PC-3 (cell line): ENCODE data around the gene PLCZ1. TPM values are rescaled to one million over a fixed set of nuclear protein-coding genes. Genes with fewer than 3 reads are reported as not detected.
A peak's percentile ranks its signal among the peaks of the same experiment; 100 is the strongest.
"Not testable (repeated sequence)": the region's sequence is repeated elsewhere in the genome, so short reads cannot be mapped to it uniquely, and the experiment has no call there.

Experiments
- ATAC-seq: fragments of 200-7000 bp; cut with Tn5 transposase; 2 replicates; pipeline ENCODE4 v1.9.1; 2020; ENCODE audit warnings: mild to moderate bottlenecking, moderate library complexity
- BruUV-seq: library from RNA; stranded (reverse); fragments of 400-500 nt; replicated peaks from 2 replicates; lab custom pipeline; 2021; lab: Mats Ljungman, UMichigan
- CTCF ChIA-PET: fragments of 300-600 bp; sonication (Branson Sonifier 250); formaldehyde crosslinking; loops from one replicate; lab custom pipeline; 2022; ENCODE audit warnings: antibody characterized with exemption; lab: Charles Lee
- POLR2A ChIA-PET: fragments of 300-600 bp; sonication (Branson Sonifier 250); formaldehyde crosslinking; loops from one replicate; lab custom pipeline; 2022; ENCODE audit warnings: antibody characterized with exemption; ENCODE audit not compliant: unreplicated experiment; lab: Charles Lee
- DNase-seq: peaks from one replicate; pipeline ENCODE4 v3.0.0-alpha.2; 2015
- H2AFZ ChIP-seq: fragments of 300-600 bp; sonication (generic); 2 replicates; pipeline ENCODE4 v1.6.0; 2016; ENCODE audit warnings: antibody characterized with exemption, low read length
- H3F3A ChIP-seq: fragments of 300-600 bp; sonication (generic); one replicate; pipeline ENCODE4 v1.6.0; 2017; ENCODE audit warnings: antibody characterized with exemption, low read length, control low read depth, mild to moderate bottlenecking; ENCODE audit not compliant: unreplicated experiment
- H3K27ac ChIP-seq: fragments of 300-600 bp; sonication (generic); 2 replicates; pipeline ENCODE4 v1.5.1; 2016; ENCODE audit warnings: mild to moderate bottlenecking, low read length
- H3K27me3 ChIP-seq: fragments of 300-600 bp; sonication (generic); 2 replicates; pipeline ENCODE4 v1.6.1; 2016; ENCODE audit warnings: low read length, mixed read lengths
- H3K36me3 ChIP-seq: fragments of 300-600 bp; sonication (generic); 2 replicates; pipeline ENCODE4 v1.6.1; 2016; ENCODE audit warnings: low read depth, mixed run types, low read length, mixed read lengths
- H3K4me1 ChIP-seq: fragments of 300-600 bp; sonication (generic); 2 replicates; pipeline ENCODE4 v1.5.1; 2016; ENCODE audit warnings: low read length; ENCODE audit not compliant: insufficient read depth
- H3K4me2 ChIP-seq: fragments of 300-600 bp; sonication (generic); 2 replicates; pipeline ENCODE4 v1.6.0; 2016; ENCODE audit warnings: low read length
- H3K4me3 ChIP-seq: fragments of 300-600 bp; sonication (generic); 2 replicates; pipeline ENCODE4 v1.5.1; 2016; ENCODE audit warnings: mild to moderate bottlenecking, low read length, mixed read lengths
- H3K79me2 ChIP-seq: fragments of 300-600 bp; sonication (generic); 2 replicates; pipeline ENCODE4 v1.6.1; 2017; ENCODE audit warnings: low read length, mixed read lengths
- H3K9ac ChIP-seq: fragments of 300-600 bp; sonication (generic); 2 replicates; pipeline ENCODE4 v1.6.0; 2016; ENCODE audit warnings: mild to moderate bottlenecking, low read length
- H3K9me2 ChIP-seq: fragments of 300-600 bp; sonication (generic); replicated peaks from 2 replicates; pipeline ENCODE4 v1.6.1; 2016; ENCODE audit warnings: mixed run types, low read length, mixed read lengths
- H3K9me3 ChIP-seq: fragments of 300-600 bp; sonication (generic); 2 replicates; pipeline ENCODE4 v1.6.1; 2016; ENCODE audit warnings: low read length, mixed read lengths
- H4K20me1 ChIP-seq: fragments of 300-600 bp; sonication (generic); 2 replicates; pipeline ENCODE4 v1.6.1; 2016; ENCODE audit warnings: low read length, mixed read lengths
- EZH2 ChIP-seq: fragments of 300-600 bp; sonication (generic); IDR thresholded peaks from one replicate; pipeline ENCODE4 v1.6.1; 2017; ENCODE audit warnings: antibody characterized with exemption, mild to moderate bottlenecking, low read length; ENCODE audit not compliant: unreplicated experiment
- EZH2phosphoT487 ChIP-seq: fragments of 300-600 bp; sonication (generic); IDR thresholded peaks from 2 replicates; pipeline ENCODE4 v1.6.1; 2018; ENCODE audit warnings: mild to moderate bottlenecking, antibody characterized with exemption, low read length, borderline replicate concordance
- intact Hi-C: fragments of 100-400 bp; cut with micrococcal nuclease; formaldehyde crosslinking; loops from 2 replicates; pipeline ENCODE4 v1.9.0; 2023
- total RNA-seq: library from RNA; depleted of rRNA; stranded (reverse); fragments of >200 nt; gene quantifications from 2 replicates; pipeline ENCODE4 v1.2.3, GENCODE V29; 2014
- TF ChIP-seq, protein P1 (sequence below): fragments of 300-600 bp; sonication (generic); conservative IDR thresholded peaks from 2 replicates; pipeline ENCODE4 v1.5.1; 2017; ENCODE audit warnings: antibody characterized with exemption, low read depth, mild to moderate bottlenecking, low read length

The PLCZ1 gene
- total RNA-seq, 1 experiment from 2014 or later: not detected

DNA sequence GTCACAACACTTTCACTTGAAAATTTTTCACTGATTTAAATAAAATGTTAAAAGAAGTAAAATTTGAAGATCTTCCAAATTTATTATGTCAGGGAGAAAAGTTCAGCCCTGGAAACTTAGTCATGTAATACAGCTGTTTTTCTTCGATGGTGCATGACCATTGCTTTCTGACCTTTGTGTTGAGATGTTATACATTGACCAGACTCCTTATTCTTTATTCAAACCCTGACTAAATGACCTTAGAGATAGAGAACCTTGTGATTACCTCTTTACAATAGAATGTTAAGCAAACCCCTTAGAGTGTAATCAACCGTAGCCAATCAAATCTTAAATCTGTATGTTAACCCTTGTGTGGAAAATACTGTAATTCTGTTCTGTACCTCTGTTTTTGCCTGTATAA lies 34.5 kb downstream of the PLCZ1 start:
- POLR2A ChIA-PET: no interaction called here
- CTCF ChIA-PET: no interaction called here

DNA sequence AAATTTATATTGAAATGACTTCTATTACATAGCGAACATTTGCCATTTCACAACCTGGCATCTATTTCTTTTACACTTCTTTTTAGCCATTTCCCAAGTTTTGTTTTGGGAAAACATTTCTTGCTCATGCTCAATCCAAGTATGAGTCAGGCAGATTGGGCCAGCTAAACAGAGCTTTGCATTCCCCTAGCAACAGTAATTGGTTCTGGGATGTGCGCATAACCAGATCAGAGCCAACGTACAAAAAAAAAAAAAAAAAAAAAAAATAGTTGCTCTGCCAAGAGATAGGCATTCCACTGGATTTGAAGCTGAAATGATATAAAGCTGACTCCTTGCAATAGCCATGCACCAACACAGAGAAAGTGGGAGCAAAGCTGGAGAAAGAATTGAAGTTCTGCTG lies 37.5 kb downstream of the PLCZ1 start:
- peaks cover 12% of the 10 kb centered on the region for H3K4me1 ChIP-seq
- no peak overlapping the region for H3K27ac ChIP-seq
- no peaks in the 10 kb centered on the region for H4K20me1 ChIP-seq
- no peaks in the 10 kb centered on the region for H3K9me2 ChIP-seq
- BruUV-seq: no TSS peak
- POLR2A ChIA-PET: no interaction called here
- no peak overlapping the region for H3K4me3 ChIP-seq
- no peak for ATAC-seq
- H3K36me3 ChIP-seq: no peaks in the 10 kb centered on the region
- H3K4me2 ChIP-seq: no peak overlapping the region
- CTCF ChIA-PET: no interaction called here
- intact Hi-C loops: no loop called here
- TF ChIP-seq, protein P1, sequence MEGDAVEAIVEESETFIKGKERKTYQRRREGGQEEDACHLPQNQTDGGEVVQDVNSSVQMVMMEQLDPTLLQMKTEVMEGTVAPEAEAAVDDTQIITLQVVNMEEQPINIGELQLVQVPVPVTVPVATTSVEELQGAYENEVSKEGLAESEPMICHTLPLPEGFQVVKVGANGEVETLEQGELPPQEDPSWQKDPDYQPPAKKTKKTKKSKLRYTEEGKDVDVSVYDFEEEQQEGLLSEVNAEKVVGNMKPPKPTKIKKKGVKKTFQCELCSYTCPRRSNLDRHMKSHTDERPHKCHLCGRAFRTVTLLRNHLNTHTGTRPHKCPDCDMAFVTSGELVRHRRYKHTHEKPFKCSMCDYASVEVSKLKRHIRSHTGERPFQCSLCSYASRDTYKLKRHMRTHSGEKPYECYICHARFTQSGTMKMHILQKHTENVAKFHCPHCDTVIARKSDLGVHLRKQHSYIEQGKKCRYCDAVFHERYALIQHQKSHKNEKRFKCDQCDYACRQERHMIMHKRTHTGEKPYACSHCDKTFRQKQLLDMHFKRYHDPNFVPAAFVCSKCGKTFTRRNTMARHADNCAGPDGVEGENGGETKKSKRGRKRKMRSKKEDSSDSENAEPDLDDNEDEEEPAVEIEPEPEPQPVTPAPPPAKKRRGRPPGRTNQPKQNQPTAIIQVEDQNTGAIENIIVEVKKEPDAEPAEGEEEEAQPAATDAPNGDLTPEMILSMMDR: no peak
- TF ChIP-seq EZH2phosphoT487 (no peak), EZH2 (no peak)
- H3K9me3 ChIP-seq: no peaks in the 10 kb centered on the region
- no peak overlapping the region for H2AFZ ChIP-seq
- H3K79me2 ChIP-seq: no peaks in the 10 kb centered on the region
- H3K9ac ChIP-seq: no peak overlapping the region
- H3K27me3 ChIP-seq: no peaks in the 10 kb centered on the region
- H3F3A ChIP-seq: no peaks in the 10 kb centered on the region
- no peak for DNase-seq

More for the DNA sequence above, 34.5 kb downstream of the PLCZ1 start:
- Histone ChIP-seq H3K36me3 (no peaks in the 10 kb centered on the region), H3K9me2 (no peaks in the 10 kb centered on the region), H3F3A (no peaks in the 10 kb centered on the region), H3K4me2 (no peak overlapping the region), H3K79me2 (no peaks in the 10 kb centered on the region), H3K4me3 (no peak overlapping the region), H3K27me3 (no peaks in the 10 kb centered on the region), H2AFZ (no peak overlapping the region), H4K20me1 (no peaks in the 10 kb centered on the region), H3K9ac (no peak overlapping the region), H3K9me3 (no peaks in the 10 kb centered on the region), H3K4me1 (no peaks in the 10 kb centered on the region), H3K27ac (no peak overlapping the region)
- no TSS peak for BruUV-seq
- TF ChIP-seq EZH2 (no peak), EZH2phosphoT487 (no peak)
- TF ChIP-seq, protein P1: no peak
- ATAC-seq: no peak
- intact Hi-C loops: no loop called here
- DNase-seq: no peak

DNA sequence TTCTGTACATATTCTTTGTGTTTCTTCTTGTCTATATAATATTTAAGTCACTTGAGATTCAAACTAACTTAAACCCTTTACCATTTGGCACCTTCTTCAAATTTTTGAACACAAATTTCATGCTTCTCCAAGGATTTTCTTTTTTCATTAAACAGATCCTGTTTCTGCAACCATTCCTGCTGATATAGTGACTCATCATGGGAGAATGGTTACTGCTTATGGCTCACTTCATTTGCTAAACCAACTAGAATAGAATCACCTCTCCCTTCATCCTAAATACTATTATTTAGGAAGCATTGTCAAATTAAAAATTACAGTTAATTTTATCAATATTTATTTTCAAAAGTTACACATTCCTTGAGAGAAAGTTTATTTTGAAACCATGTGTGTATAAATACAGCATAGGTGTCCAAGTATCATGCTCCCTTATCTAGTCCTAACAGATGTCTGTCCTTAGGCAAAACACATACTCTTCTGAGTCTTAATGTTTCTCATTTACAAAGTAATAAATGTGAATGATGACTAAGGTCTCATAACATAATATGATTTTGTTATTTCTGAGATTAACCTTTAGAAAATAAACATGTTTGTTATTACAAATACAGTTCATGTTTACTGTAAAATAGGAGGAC lies 40.7 kb downstream of the PLCZ1 start:
- no TSS peak for BruUV-seq
- no peaks in the 10 kb centered on the region for H3K27me3 ChIP-seq
- DNase-seq (peak; percentile 63), ATAC-seq (peak; percentile 84)
- H3K9me2 ChIP-seq: no peaks in the 10 kb centered on the region
- peaks cover 12% of the 10 kb centered on the region for H3K4me1 ChIP-seq
- no peaks in the 10 kb centered on the region for H3F3A ChIP-seq
- TF ChIP-seq EZH2phosphoT487 (no peak), EZH2 (no peak)
- TF ChIP-seq, protein P1: no peak
- H4K20me1 ChIP-seq: no peaks in the 10 kb centered on the region
- peak overlapping the region; percentile 73 for H3K4me2 ChIP-seq
- peak overlapping the region; percentile 60 for H3K27ac ChIP-seq
- peak overlapping the region; percentile 23; the same call in 1 of the 2 replicates for H3K4me3 ChIP-seq
- H2AFZ ChIP-seq: peak overlapping the region; percentile 78
- POLR2A ChIA-PET: no interaction called here
- CTCF ChIA-PET: no interaction called here
- no peaks in the 10 kb centered on the region for H3K79me2 ChIP-seq
- peak overlapping the region; percentile 36; the same call in 1 of the 2 replicates for H3K9ac ChIP-seq
- intact Hi-C loops: no loop called here
- H3K9me3 ChIP-seq: no peaks in the 10 kb centered on the region
- H3K36me3 ChIP-seq: no peaks in the 10 kb centered on the region

DNA sequence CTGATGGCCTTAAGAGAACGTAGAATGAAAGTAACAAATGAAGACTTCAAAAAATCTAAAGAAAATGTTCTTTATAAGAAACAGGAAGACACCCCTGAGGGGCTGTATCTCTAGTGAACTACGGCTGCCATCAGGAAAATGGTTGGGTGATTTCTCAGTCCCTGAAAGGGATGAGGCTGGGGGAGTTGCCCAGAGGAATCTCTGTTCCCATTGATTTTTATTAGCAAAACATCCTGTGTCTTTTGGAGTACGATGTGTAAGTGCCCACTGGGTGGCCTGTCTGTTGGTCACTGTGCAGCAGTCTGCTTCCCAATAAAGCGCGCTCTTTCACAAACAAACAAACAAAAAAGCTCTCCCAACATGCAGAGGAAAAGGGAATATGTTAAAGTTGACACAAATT lies 43.8 kb downstream of the PLCZ1 start:
- H3K27ac ChIP-seq, DNase-seq, H3K9ac ChIP-seq, H3K36me3 ChIP-seq, H3K27me3 ChIP-seq, BruUV-seq, CTCF ChIA-PET, H3F3A ChIP-seq, H3K79me2 ChIP-seq, intact Hi-C loops, H4K20me1 ChIP-seq, ATAC-seq, H3K9me2 ChIP-seq, POLR2A ChIA-PET, H3K4me3 ChIP-seq, H2AFZ ChIP-seq, H3K9me3 ChIP-seq, H3K4me2 ChIP-seq: not testable (repeated sequence)
- peaks cover 33% of the 10 kb centered on the region for H3K4me1 ChIP-seq
